HG02870 (cell line): ENCODE measurements around the gene CPAMD8.
"Not testable (repeated sequence)": the region's sequence is repeated elsewhere in the genome, so short reads cannot be mapped to it uniquely, and the experiment has no call there.

Experiments
- ATAC-seq: cut with Tn5 transposase; IDR thresholded peaks from one replicate; pipeline ENCODE4 v1.9.1; 2021; ENCODE audit warnings: mild to moderate bottlenecking, moderate library complexity; ENCODE audit not compliant: unreplicated experiment

The CPAMD8 gene

GRCh38 chr19:16878181-16878965 lies 148.2 kb downstream of the CPAMD8 start:
- no peak for ATAC-seq

DNA sequence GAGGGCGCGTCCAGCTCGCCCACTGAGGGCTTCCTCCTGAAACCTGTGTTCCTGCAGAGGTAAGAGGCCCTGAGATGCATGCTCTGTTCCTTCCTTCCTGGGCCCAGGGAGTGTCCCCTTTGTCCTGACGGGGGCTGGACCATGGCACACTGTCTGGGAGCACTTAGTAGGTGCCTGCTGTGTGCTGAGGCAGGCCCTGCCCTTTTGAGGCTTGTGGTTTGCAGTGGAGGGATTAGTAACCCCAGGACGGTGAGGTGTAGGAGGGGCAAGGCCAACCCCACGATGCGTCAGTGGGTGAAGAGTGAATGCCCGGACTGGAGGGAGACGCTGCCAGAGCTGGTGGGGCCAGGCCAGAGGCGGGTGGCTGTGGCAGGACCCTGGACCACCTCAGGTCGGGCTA lies 149.0 kb downstream of the CPAMD8 start:
- ATAC-seq = no peak

DNA sequence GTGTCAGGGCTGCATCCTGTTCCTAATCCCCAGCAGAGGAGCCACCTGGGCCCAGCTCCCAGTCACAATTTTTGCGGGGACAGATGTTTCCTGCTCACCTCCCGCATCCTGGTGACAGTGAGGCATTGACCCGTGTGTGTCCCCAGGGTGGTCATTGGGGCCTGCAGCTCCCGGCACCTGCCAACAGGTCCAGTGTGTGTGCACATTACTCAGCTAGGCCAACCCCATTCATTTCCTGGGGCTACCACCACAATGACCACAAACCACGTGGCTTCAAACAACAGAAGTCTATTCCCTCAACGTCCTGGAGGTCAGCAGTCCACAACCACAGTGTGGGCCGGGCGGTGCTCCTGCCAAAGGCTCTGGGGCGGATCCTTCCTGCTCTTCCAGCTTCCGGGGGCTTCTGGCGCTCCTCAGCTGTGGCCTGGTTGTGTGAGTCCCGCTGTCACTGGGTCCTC lies 149.7 kb downstream of the CPAMD8 start:
- no peak for ATAC-seq

DNA sequence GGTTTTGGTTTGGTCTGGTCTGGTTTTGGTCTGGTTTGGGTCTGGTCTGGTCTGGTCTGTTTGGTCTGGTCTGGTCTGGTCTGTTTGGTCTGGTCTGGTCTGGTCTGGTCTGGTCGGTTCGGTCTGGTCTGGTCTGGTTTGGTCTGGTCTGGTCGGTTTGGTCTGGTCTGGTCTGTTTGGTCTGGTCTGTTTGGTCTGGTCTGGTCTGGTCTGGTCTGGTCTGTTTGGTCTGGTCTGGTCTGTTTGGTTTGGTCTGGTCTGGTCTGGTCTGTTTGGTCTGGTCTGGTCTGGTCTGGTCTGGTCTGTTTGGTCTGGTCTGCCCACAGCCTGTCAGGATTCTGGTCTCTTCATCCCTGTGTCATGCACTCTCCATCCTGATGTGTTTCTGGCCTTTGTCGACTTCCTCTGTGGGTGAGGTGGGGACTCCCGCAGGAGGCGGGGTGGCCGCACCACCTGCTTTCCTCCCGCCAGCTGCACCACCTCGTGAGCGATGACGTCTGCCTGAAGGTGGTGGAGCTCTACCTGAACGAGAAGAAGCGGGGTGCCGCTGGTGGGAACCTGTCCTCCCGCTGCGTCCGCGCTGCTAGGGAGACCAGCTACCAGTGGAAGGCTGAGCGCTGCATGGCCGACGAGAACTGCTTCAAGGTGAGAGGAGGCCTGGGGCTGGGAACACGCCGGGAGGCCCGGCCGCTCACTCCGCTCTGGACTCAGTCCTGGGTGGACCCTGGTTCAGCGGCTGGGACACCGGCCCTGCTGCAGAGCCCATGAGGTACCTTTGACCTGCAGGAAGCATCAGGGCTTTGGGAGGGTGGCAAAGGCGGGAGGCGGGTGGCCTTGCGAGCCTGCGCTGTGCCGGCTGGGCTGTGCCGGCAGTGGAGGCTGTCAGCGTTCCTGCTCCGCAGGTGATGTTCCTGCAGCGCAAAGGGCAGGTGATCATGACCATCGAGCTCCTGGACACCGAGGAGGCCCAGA lies 150.7 kb downstream of the CPAMD8 start:
- no peak for ATAC-seq

- ATAC-seq = not testable (repeated sequence)
Measured at GRCh38 chr19:16874978-16875299, 151.7 kb downstream of the CPAMD8 start.

- no peak for ATAC-seq
Measured at GRCh38 chr19:16874250-16874977, 152.2 kb downstream of the CPAMD8 start.

DNA sequence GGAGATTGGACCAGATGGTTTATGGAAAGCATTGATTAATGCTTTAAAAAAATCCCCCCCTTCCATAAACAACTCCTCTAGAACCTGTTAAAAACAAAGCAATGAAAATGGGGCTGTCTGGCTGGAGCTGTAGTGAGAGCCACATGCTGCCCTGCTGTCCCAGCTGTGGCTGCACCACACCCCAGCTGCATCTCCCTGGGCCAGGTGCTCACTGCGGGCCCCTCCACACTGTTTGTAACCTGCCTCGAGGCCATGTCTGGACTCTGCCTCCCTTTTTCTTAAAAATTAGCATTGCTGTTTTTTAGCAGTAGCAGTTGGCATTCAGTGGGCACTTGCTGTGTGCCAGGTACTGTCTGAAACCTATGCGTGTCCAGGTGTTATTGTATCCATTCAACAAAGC lies 153.0 kb downstream of the CPAMD8 start:
- ATAC-seq = no peak

GRCh38 chr19:16872728-16873127 lies 153.9 kb downstream of the CPAMD8 start:
- ATAC-seq = no peak

- no peak for ATAC-seq
Measured at GRCh38 chr19:16871871-16872270, 154.7 kb downstream of the CPAMD8 start.

- ATAC-seq = no peak
Measured at GRCh38 chr19:16869331-16869972, 157.2 kb downstream of the CPAMD8 start.

DNA sequence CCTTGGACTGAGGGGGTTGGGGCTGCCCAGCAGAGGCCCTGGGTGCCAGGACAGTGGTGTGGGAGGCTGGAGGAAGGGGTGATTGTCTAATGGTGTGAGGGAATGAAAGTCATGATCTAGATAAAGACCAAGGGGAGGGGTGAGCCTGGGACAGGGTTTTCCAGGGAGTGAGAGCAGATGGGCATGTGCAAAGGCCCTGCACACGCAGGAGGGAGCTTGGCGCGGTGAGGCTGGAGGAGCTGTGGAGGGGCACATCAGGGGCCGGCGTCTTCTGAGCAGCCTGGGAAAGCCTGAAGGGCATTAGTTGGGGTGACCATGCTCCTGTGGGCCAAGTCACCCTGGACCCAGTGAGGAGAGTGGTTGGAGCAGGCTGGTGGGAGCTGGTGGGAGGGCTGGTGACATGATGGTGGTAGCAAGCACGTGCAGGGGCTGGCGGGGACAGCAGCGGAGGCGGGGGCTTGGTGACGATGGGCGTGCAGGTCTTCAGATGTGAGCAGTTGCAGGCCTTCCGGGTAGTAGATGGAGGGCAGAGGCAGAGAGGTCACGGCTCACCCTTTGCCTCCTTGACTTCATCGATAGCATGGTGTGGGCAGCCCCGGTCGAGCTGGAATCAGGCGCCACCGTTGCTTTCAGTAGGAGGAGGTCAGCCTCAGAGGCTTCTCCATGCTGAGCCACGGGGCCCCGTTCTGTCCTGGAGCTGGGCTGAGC lies 158.0 kb downstream of the CPAMD8 start:
- no peak for ATAC-seq

DNA sequence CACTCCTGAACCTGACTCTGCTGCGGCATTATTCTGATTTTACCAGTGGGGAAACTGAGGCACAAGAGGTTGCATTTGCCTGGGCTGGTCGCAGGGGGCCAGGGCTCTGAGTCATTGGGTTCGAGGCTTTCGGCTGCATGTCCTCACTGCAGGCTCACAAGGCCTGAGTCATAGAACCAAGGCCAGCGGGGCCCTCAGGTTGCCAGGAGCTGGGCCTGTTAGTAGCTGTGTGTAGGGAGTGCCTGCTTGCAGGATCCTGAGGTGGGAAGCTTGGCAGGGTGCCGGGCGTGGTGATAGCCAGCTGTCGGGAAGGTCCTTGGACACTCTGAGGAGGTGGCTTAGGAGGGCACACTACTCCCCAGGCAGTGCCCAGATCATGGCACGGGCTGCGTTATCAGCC lies 159.4 kb downstream of the CPAMD8 start:
- no peak for ATAC-seq

- ATAC-seq = no peak
Measured at GRCh38 chr19:16862826-16863415, 163.7 kb downstream of the CPAMD8 start.

DNA sequence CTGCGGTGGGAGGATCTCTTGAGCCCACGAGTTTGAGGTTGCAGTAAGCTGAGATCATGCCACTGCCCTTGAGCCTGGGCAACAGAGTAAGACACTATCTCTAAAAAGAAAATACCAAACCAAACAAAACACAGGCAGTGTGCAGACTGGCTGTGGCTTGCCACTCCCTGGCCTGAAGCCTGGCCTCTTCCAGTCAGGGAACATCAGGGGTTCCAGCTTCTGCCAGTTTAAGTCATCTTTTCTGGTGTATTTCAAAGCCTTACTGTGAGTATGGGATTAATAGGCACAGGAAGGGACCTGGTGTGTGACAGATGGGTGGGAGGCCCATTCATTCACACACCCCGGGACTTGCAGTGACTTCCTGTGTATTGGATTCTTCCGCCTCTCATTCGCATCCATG lies 164.8 kb downstream of the CPAMD8 start:
- ATAC-seq = no peak

DNA sequence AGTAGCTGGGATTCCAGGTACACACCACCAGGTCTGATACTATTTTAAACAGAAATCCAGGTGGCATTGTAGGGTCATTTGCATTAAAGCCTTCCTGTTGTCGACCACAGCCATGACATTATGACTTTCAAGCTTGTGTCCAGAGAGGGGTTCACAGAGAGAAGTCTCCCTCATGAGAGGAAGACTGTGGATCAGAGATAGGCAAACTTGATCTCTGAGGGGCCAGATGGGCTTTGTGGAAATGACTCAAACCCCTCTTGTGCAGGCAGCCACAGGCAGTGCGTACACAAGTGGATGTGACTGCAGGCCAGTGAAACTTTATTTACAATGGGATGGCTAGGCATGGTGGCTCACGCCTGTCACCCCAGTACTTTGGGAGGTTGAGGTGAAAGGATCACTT lies 165.6 kb downstream of the CPAMD8 start:
- ATAC-seq = no peak

GRCh38 chr19:16860118-16860517 lies 166.5 kb downstream of the CPAMD8 start:
- no peak for ATAC-seq

GRCh38 chr19:16859626-16860025 lies 167.0 kb downstream of the CPAMD8 start:
- no peak for ATAC-seq

DNA sequence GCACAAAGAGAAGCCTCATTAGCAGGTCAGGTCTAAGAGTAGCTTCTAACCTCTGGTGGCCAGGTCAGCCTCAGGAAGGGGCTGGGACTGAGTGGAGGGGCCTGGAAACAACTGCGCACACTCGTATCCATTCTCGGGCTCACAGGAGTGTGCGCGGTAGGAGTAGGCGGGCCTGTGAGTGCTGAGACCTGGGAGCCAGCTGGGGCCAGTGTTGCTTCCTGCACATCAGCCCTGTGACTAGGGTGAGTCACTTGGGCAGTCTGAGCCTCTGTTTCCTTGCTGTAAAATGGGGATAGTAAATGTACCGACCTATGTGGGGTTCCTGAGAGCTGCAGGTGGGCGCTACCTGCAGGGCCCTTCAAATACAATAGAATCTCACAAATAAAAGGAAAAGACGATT lies 170.5 kb downstream of the CPAMD8 start:
- ATAC-seq = no peak

- ATAC-seq = no peak
Measured at GRCh38 chr19:16853066-16853465, 173.5 kb downstream of the CPAMD8 start.
